ENCODE results near the gene FAM180A.

Gene FAM180A

GRCh38 chr7:135748770-135749169 lies at the start of gene FAM180A:
Gene FAM180A, minus strand, starts transcription at chr7:135748813. Its CDS starts 233 bp downstream, at chr7:135748580.
- no peak within 1 kb of the TSS for H3K4me3 ChIP-seq (ENCODE audit: low read depth, low read length)
- no peak for TF ChIP-seq CTCF (conservative IDR thresholded peaks at IDR 0.05; ENCODE audit: low read depth, low read length)
- no peak for DNase-seq (ENCODE audit: low read depth)

- TF ChIP-seq CTCF (conservative IDR thresholded peaks at IDR 0.05; ENCODE audit: low read depth, low read length) = no peak
- H3K4me3 ChIP-seq (ENCODE audit: low read depth, low read length) = no peak overlapping the region
- no peak for DNase-seq (ENCODE audit: low read depth)
Measured at GRCh38 chr7:135798095-135798494, 49.5 kb upstream of the FAM180A start.

GRCh38 chr7:135795846-135796570 lies 47.4 kb upstream of the FAM180A start:
- no peak for TF ChIP-seq CTCF (conservative IDR thresholded peaks at IDR 0.05; ENCODE audit: low read depth, low read length)
- no peak for DNase-seq (ENCODE audit: low read depth)

GRCh38 chr7:135793841-135794240 lies 45.2 kb upstream of the FAM180A start:
- no peak for TF ChIP-seq CTCF (conservative IDR thresholded peaks at IDR 0.05; ENCODE audit: low read depth, low read length)
- H3K4me3 ChIP-seq (ENCODE audit: low read depth, low read length) = no peak overlapping the region
- no peak for DNase-seq (ENCODE audit: low read depth)

More at GRCh38 chr7:135795846-135796570, 47.4 kb upstream of the FAM180A start:
- no peak overlapping the region for H3K4me3 ChIP-seq (ENCODE audit: low read depth, low read length)

GRCh38 chr7:135792866-135793265 lies 44.3 kb upstream of the FAM180A start:
- DNase-seq (ENCODE audit: low read depth) = no peak
- TF ChIP-seq CTCF (conservative IDR thresholded peaks at IDR 0.05; ENCODE audit: low read depth, low read length) = no peak
- H3K4me3 ChIP-seq (ENCODE audit: low read depth, low read length) = no peak overlapping the region

- no peak overlapping the region for H3K4me3 ChIP-seq (ENCODE audit: low read depth, low read length)
- no peak for DNase-seq (ENCODE audit: low read depth)
- no peak for TF ChIP-seq CTCF (conservative IDR thresholded peaks at IDR 0.05; ENCODE audit: low read depth, low read length)
Measured at GRCh38 chr7:135792363-135792668, 43.7 kb upstream of the FAM180A start.
